Effector memory CD4-positive, alpha-beta T cell (primary cell): ENCODE measurements around the gene NKX6-2.

Source experiments
- DNase-seq, 3 donors: peaks; one replicate each; pipeline ENCODE4 v3.0.0-alpha.2; 2020
- H3K27ac ChIP-seq: 2 replicates; pipeline ENCODE4 v1.7.0; 2013; ENCODE audit warnings: mild to moderate bottlenecking, low read length, moderate library complexity; ENCODE audit not compliant: insufficient read depth, poor library complexity, severe bottlenecking
- H3K27me3 ChIP-seq: replicated peaks from 2 replicates; pipeline ENCODE4 v1.7.0; 2013; ENCODE audit warnings: mild to moderate bottlenecking, low read length; ENCODE audit not compliant: insufficient read depth, control insufficient read depth, poor library complexity, severe bottlenecking
- H3K36me3 ChIP-seq: 2 replicates; pipeline ENCODE4 v1.7.0; 2013; ENCODE audit warnings: mild to moderate bottlenecking, low read length, moderate library complexity; ENCODE audit not compliant: control insufficient read depth, insufficient read depth
- H3K4me1 ChIP-seq: 2 replicates; pipeline ENCODE4 v1.7.0; 2013; ENCODE audit warnings: low read length, mild to moderate bottlenecking; ENCODE audit not compliant: control insufficient read depth, insufficient read depth, poor library complexity, severe bottlenecking
- H3K4me3 ChIP-seq: 2 replicates; pipeline ENCODE4 v1.7.0; 2013; ENCODE audit warnings: low read length, low read depth, mild to moderate bottlenecking; ENCODE audit not compliant: insufficient read depth, poor library complexity, severe bottlenecking
- H3K9me3 ChIP-seq: 2 replicates; pipeline ENCODE4 v1.7.0; 2013; ENCODE audit warnings: mild to moderate bottlenecking, low read length, moderate library complexity; ENCODE audit not compliant: control insufficient read depth

NKX6-2 gene

DNA sequence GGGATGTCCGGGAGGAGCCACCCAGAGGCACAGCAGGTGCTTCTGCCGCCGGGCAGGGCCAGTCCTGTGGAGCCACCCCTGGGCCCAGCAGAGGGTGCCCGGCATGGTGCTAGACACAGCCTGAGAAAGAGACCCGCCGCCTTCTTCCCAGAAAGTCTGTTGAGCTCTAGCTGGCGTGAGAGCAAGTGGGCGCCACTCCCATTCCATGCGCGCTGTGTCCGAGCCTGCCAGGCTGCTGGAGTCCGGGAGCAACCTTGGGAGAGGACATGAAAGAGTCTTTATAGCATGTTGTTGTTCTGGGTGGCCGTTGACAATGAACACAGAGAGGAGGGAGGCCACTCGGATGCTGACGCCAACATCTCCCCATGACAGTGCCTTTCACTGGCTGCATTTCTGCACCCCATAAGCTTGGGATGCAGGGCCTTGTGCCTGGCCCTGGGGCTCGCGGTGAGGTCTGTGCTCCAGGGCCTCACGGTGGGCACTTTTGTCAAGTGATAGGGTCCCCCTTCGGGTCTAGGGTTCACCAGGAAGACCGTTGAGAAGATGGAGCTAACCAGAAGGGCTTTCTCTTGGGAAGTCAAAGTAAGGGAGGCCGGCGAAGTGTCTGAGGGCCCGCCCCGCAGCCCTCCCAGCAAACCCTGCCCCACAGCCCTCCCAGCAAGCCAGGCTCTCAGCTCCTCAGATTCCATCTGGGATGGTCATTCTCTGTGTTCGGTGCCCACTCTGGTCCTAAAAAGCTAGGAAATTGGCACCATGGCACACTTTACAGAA is 47.3 kb downstream of the NKX6-2 start:
- no peaks in the 10 kb centered on the region for H3K9me3 ChIP-seq
- H3K27ac ChIP-seq = no peak overlapping the region
- H3K27me3 ChIP-seq = no peaks in the 10 kb centered on the region
- no peaks in the 10 kb centered on the region for H3K36me3 ChIP-seq
- no peak overlapping the region for H3K4me3 ChIP-seq
- no peaks in the 10 kb centered on the region for H3K4me1 ChIP-seq
- no peak for DNase-seq

DNA sequence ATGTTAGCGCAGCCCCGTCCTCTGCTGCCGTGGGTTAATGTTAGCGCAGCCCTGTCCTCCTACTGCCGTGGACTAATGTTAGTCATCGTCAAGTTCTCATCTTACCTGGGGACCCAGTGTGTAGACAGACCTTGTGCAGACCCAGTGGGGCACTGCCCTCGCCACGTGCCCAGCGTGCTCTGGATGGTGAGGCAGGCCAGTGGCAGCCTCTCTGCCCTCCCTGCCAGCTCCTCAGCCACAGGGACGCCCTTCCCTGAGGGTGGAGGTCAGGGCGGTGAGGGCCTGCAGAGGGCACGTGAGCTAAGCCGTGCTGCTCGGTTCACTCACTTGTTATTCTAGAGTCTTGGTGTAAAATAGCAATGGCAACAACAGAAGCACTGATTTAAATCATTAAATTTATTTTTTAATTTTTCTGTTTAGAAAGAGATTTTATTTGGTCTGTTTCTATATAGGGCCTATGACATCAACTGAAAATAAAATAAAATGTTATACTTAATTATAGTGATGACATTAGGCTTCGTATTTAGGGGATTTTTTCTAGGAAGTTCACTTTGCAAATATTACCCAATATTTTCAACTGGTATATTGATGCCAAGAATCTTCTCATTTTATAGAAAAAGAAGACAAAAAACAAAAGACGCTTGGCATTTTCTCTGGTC is 48.4 kb downstream of the NKX6-2 start:
- Histone ChIP-seq H3K36me3 (peaks cover 8% of the 10 kb centered on the region), H3K4me3 (no peak overlapping the region), H3K4me1 (no peaks in the 10 kb centered on the region), H3K27me3 (no peaks in the 10 kb centered on the region), H3K9me3 (no peaks in the 10 kb centered on the region), H3K27ac (no peak overlapping the region)
- no peak for DNase-seq

DNA sequence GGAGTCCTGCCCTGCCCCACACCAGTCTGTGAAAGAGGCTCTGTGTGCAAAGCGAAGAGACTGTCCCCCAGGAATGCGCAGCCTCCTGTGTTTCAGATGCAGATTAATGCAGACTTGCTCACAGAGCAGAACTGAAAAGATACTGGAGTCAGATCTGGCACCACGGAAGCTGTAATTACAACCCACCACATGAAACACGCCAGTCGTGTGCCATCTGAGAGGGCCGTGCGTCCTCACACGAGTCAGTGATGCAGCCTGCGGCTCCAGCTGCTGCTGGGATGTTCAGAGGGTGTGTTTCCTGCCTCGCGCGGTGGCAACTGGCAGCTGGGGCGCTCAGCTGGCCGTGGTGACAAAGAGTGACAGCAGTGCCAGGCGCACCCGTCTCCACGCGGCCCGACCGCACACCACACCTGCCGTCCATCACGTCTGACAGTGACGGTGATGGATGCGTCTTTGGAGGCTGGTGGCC is 50.0 kb downstream of the NKX6-2 start:
- peaks cover 9% of the 10 kb centered on the region for H3K36me3 ChIP-seq
- DNase-seq = no peak
- no peak overlapping the region for H3K27ac ChIP-seq
- no peaks in the 10 kb centered on the region for H3K4me1 ChIP-seq
- H3K9me3 ChIP-seq = no peaks in the 10 kb centered on the region
- no peak overlapping the region for H3K4me3 ChIP-seq
- no peaks in the 10 kb centered on the region for H3K27me3 ChIP-seq

DNA sequence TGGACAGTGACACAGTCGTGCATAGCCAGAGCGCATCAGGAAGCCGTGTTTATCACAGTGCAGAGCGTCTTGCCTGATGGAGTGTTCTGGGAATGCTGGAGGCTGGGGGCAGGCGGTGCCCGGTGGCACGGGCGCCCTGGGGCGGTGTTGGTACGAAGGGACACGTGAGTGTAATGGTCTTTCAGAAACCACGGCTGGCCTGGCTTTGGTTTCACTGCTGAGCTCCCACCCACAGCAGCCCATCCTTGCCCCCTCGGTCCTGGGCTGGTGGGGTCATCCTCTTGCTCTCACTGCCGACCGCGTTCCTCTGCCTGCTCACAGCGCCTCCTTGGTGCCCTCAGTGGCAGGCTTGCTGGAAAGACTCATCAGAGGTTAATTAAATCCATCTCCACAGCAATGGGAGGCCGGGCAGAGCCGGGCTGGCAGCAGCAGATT is 50.6 kb downstream of the NKX6-2 start:
- no peak for DNase-seq
- Histone ChIP-seq H3K27ac (no peak overlapping the region), H3K36me3 (peaks cover 9% of the 10 kb centered on the region), H3K9me3 (no peaks in the 10 kb centered on the region), H3K4me3 (no peak overlapping the region), H3K27me3 (no peaks in the 10 kb centered on the region), H3K4me1 (no peaks in the 10 kb centered on the region)

DNA sequence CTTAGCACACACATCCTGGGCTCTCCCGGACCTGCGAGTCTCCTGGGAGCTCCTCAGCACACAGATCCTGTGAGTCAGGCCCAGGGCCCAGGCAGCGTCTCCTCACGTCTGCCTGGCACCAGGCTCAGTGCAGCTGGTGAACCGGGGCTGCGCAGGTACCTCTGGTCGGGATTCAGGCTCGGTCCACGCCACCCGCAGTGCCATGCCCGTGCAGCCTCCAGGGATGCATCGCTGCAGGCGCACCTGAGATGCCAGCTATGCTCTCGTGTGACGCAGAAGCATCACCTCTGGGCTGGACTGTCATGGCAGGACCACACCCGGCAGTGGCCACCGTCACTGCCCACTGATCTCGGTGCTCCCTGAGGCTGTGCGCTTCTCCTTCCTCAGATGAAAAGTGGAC is 52.0 kb downstream of the NKX6-2 start:
- no peaks in the 10 kb centered on the region for H3K27me3 ChIP-seq
- no peak overlapping the region for H3K4me3 ChIP-seq

More for the DNA sequence above, 52.0 kb downstream of the NKX6-2 start:
- H3K4me1 ChIP-seq = no peaks in the 10 kb centered on the region
- H3K36me3 ChIP-seq = peaks cover 9% of the 10 kb centered on the region
- no peak for DNase-seq
- no peaks in the 10 kb centered on the region for H3K9me3 ChIP-seq
- H3K27ac ChIP-seq = no peak overlapping the region
